Smooth muscle cell (in vitro differentiated cells): Measurements from ENCODE around the gene RPS15A. TPM values are rescaled to one million over a fixed set of nuclear protein-coding genes. Genes with fewer than 3 reads are reported as not detected.

ENCODE experiments used
- DNase-seq: peaks from one replicate; lab custom pipeline; 2025; ENCODE audit not compliant: unreplicated experiment; lab: John Stamatoyannopoulos, UW
- H2AFZ ChIP-seq: fragments of 200-600 bp; sonication (generic); 2 replicates; pipeline ENCODE4 v1.6.0; 2016; ENCODE audit warnings: antibody characterized with exemption, low read depth, mild to moderate bottlenecking
- H3F3A ChIP-seq: fragments of 200-600 bp; sonication (generic); 2 replicates; pipeline ENCODE4 v1.6.0; 2017; ENCODE audit warnings: antibody characterized with exemption, low read depth
- H3K27ac ChIP-seq: fragments of 200-600 bp; sonication (generic); 2 replicates; pipeline ENCODE4 v1.5.1; 2016; ENCODE audit warnings: low read depth, mild to moderate bottlenecking
- H3K27me3 ChIP-seq: fragments of 200-600 bp; sonication (generic); 2 replicates; pipeline ENCODE4 v1.6.1; 2016; ENCODE audit warnings: low read depth, mild to moderate bottlenecking
- H3K36me3 ChIP-seq: fragments of 200-600 bp; sonication (generic); 2 replicates; pipeline ENCODE4 v1.5.1; 2016; ENCODE audit warnings: low read depth
- H3K4me1 ChIP-seq: fragments of 200-600 bp; sonication (generic); 2 replicates; pipeline ENCODE4 v1.5.1; 2016; ENCODE audit warnings: low read depth
- H3K4me2 ChIP-seq: fragments of 200-600 bp; sonication (generic); 2 replicates; pipeline ENCODE4 v1.6.0; 2016; ENCODE audit warnings: mild to moderate bottlenecking
- H3K4me3 ChIP-seq: fragments of 200-600 bp; sonication (generic); 2 replicates; pipeline ENCODE4 v1.5.1; 2016; ENCODE audit warnings: mild to moderate bottlenecking
- H3K79me2 ChIP-seq: fragments of 200-600 bp; sonication (generic); 2 replicates; pipeline ENCODE4 v1.6.0; 2016; ENCODE audit warnings: low read depth, mild to moderate bottlenecking
- H3K9ac ChIP-seq: fragments of 200-600 bp; sonication (generic); 2 replicates; pipeline ENCODE4 v1.6.0; 2016; ENCODE audit warnings: low read depth
- H3K9me3 ChIP-seq: fragments of 200-600 bp; sonication (generic); replicated peaks from 2 replicates; pipeline ENCODE4 v1.5.1; 2016; ENCODE audit warnings: low read depth
- H4K20me1 ChIP-seq: fragments of 200-600 bp; sonication (generic); 2 replicates; pipeline ENCODE4 v1.6.0; 2016; ENCODE audit warnings: low read depth
- CTCF ChIP-seq: fragments of 200-600 bp; sonication (generic); IDR thresholded peaks from 2 replicates; pipeline ENCODE4 v1.5.1; 2017; ENCODE audit warnings: borderline replicate concordance, mild to moderate bottlenecking, antibody characterized with exemption; ENCODE audit not compliant: insufficient read depth, poor library complexity, severe bottlenecking
- WGBS: methylation state at CpG from one replicate; pipeline ENCODE4 v1.1.7; 2016; ENCODE audit warnings: low lambda C conversion rate; 5-methylcytosine and 5-hydroxymethylcytosine counted together
- polyA plus RNA-seq: library from polyadenylated mRNA; unstranded; fragments of >200 nt; fragmentation: Nextera tagmentation; extraction: Ambion mirVana; gene quantifications from 2 replicates; pipeline ENCODE4 v1.2.1, GENCODE V29; 2016
- total RNA-seq: library from RNA; depleted of rRNA; stranded (reverse); fragments of >200 nt; gene quantifications from 2 replicates; pipeline ENCODE4 v1.2.3, GENCODE V29; 2014

The RPS15A gene
- total and polyA plus RNA-seq, 2 experiments from 2014 or later: 589 to 3,271 TPM

- Histone ChIP-seq H3K4me1 (peaks cover 12% of the 10 kb centered on the region), H3F3A (no peaks in the 10 kb centered on the region), H3K79me2 (no peaks in the 10 kb centered on the region), H3K9ac (no peak overlapping the region), H4K20me1 (no peaks in the 10 kb centered on the region), H3K4me2 (no peak overlapping the region), H3K27me3 (no peaks in the 10 kb centered on the region), H2AFZ (no peak overlapping the region), H3K27ac (no peak overlapping the region), H3K4me3 (no peak overlapping the region), H3K36me3 (peaks cover 44% of the 10 kb centered on the region), H3K9me3 (no peaks in the 10 kb centered on the region)
- no peak for TF ChIP-seq CTCF
- DNase-seq: no peak
- 97% methylated on average over 6 of the region's 6 CpGs for WGBS
These were observed 39.1 kb upstream of the RPS15A start for GRCh38 chr16:18829251-18829650.

- Histone ChIP-seq H3K36me3 (peaks cover 33% of the 10 kb centered on the region), H3K4me2 (no peak overlapping the region), H3K27me3 (no peaks in the 10 kb centered on the region), H3K4me3 (no peak overlapping the region), H2AFZ (no peak overlapping the region), H3K9ac (no peak overlapping the region), H3K27ac (no peak overlapping the region), H3K79me2 (no peaks in the 10 kb centered on the region), H3K4me1 (peaks cover 9% of the 10 kb centered on the region), H3F3A (no peaks in the 10 kb centered on the region), H4K20me1 (no peaks in the 10 kb centered on the region), H3K9me3 (no peaks in the 10 kb centered on the region)
- TF ChIP-seq CTCF: no peak
- over 99% methylated on average over 4 of the region's 4 CpGs for WGBS
- DNase-seq: no peak
These were observed 37.8 kb upstream of the RPS15A start for GRCh38 chr16:18827890-18828289.

GRCh38 chr16:18816286-18816685 is 26.2 kb upstream of the RPS15A start:
- 97% methylated on average over 3 of the region's 3 CpGs for WGBS
- Histone ChIP-seq H3K9ac (no peak overlapping the region), H3K79me2 (no peaks in the 10 kb centered on the region), H3K36me3 (peaks cover 43% of the 10 kb centered on the region), H4K20me1 (peaks cover 4% of the 10 kb centered on the region), H3K9me3 (no peaks in the 10 kb centered on the region), H3K27ac (no peak overlapping the region), H3K27me3 (no peaks in the 10 kb centered on the region), H3K4me3 (no peak overlapping the region), H2AFZ (no peak overlapping the region), H3K4me2 (no peak overlapping the region), H3K4me1 (no peaks in the 10 kb centered on the region), H3F3A (no peaks in the 10 kb centered on the region)
- DNase-seq: no peak
- no peak for TF ChIP-seq CTCF

GRCh38 chr16:18811925-18812324 is 21.8 kb upstream of the RPS15A start:
- no peak for TF ChIP-seq CTCF
- no peak overlapping the region for H3K4me3 ChIP-seq
- H3K4me1 ChIP-seq: no peaks in the 10 kb centered on the region
- H3K4me2 ChIP-seq: no peak overlapping the region
- no peaks in the 10 kb centered on the region for H3K27me3 ChIP-seq
- no peaks in the 10 kb centered on the region for H3K9me3 ChIP-seq
- no peaks in the 10 kb centered on the region for H4K20me1 ChIP-seq
- no peak overlapping the region for H3K27ac ChIP-seq
- no peaks in the 10 kb centered on the region for H3F3A ChIP-seq
- no peak for DNase-seq
- H2AFZ ChIP-seq: no peak overlapping the region
- H3K79me2 ChIP-seq: no peaks in the 10 kb centered on the region
- peaks cover 52% of the 10 kb centered on the region for H3K36me3 ChIP-seq
- no peak overlapping the region for H3K9ac ChIP-seq
- 98% methylated on average over 3 of the region's 3 CpGs for whole genome bisulfite sequencing
